ENCODE results near the gene TRPC4. TPM values are rescaled to one million over a fixed set of nuclear protein-coding genes. Genes with fewer than 3 reads are reported as not detected.

The TRPC4 gene
- total RNA-seq, 2 experiments from 2014 or later = not detected

DNA sequence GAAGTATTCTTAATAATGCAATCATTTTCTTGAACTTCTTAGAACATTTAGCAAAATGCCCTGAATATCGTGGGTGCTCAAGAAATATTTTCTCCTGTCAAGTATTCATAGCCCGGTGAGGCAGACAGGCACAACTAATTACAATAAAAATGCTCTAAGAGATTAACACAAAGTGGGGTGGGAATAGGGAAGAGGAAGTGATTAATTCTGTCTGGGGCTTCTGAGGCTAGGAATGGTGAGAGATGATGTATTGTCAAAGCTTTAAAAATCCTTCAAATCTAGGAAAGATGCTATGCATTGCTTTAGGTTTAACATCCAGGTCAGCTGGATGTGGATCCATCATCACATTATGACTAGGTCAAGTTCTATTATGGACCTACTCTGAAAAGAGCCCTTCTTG is 204.2 kb downstream of the TRPC4 start:
- TF ChIP-seq, protein P1, sequence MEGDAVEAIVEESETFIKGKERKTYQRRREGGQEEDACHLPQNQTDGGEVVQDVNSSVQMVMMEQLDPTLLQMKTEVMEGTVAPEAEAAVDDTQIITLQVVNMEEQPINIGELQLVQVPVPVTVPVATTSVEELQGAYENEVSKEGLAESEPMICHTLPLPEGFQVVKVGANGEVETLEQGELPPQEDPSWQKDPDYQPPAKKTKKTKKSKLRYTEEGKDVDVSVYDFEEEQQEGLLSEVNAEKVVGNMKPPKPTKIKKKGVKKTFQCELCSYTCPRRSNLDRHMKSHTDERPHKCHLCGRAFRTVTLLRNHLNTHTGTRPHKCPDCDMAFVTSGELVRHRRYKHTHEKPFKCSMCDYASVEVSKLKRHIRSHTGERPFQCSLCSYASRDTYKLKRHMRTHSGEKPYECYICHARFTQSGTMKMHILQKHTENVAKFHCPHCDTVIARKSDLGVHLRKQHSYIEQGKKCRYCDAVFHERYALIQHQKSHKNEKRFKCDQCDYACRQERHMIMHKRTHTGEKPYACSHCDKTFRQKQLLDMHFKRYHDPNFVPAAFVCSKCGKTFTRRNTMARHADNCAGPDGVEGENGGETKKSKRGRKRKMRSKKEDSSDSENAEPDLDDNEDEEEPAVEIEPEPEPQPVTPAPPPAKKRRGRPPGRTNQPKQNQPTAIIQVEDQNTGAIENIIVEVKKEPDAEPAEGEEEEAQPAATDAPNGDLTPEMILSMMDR (IDR thresholded peaks at IDR 0.05) = no peak
- POLR2A ChIA-PET = no interaction called here
- CTCF ChIA-PET = no interaction called here
- no peaks in the 10 kb centered on the region for H3K9me3 Mint-ChIP-seq
- ATAC-seq (no peak), DNase-seq (no peak)
- no peaks in the 10 kb centered on the region for H3K27me3 Mint-ChIP-seq
- no peak overlapping the region for H3K4me3 Mint-ChIP-seq
- intact Hi-C loops (cut with micrococcal nuclease) = no loop called here
- H3K27ac Mint-ChIP-seq = no peak overlapping the region
- no peaks in the 10 kb centered on the region for H3K4me1 Mint-ChIP-seq (ENCODE audit: low read depth)
- H3K36me3 Mint-ChIP-seq (ENCODE audit: low read depth) = no peaks in the 10 kb centered on the region

DNA sequence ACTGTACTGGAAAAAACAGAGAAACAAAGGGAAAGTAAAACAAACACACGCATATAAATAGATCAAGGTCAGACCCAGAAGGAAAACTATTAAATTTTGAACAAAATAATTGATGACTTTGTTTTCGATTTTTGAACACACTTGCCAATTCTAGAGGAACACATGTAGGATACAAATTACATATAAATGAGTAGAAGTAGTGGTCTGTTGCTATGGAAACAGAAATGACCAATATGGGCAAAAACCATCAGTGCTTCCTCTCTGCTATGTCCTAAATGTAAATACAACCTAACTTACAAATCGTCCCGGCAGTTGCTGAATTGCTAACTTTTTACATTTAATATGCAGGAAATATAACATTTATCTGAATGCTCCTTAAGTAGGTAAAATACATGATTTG is 205.8 kb downstream of the TRPC4 start:
- Mint-ChIP-seq H3K27me3 (no peaks in the 10 kb centered on the region), H3K4me1 (ENCODE audit: low read depth) (no peaks in the 10 kb centered on the region), H3K36me3 (ENCODE audit: low read depth) (no peaks in the 10 kb centered on the region), H3K9me3 (no peaks in the 10 kb centered on the region), H3K4me3 (no peak overlapping the region), H3K27ac (no peak overlapping the region)
- DNase-seq (no peak), ATAC-seq (no peak)
- ChIA-PET CTCF (no interaction called here), POLR2A (no interaction called here)
- TF ChIP-seq, protein P1 (IDR thresholded peaks at IDR 0.05) = no peak
- intact Hi-C loops (cut with micrococcal nuclease) = no loop called here

DNA sequence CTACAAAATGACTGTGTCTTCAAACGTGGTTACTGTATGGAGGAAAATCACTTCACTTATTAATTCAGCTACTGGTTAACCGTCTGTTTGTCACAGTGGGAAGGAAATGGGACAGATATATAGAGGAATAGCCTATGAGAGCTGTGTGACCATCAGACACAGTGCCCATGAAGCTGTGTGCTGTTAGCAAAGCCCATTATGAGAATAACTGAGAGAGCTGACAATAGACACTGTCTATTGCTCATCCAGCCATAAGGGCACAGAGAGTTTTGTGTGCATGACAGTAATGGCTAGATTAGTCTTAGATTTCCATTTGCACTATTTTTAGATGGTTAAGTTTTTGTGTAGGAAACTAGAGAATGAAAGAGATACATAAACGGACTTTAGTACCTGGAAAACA is 206.9 kb downstream of the TRPC4 start:
- intact Hi-C loops (cut with micrococcal nuclease) = no loop called here
- no peaks in the 10 kb centered on the region for H3K36me3 Mint-ChIP-seq (ENCODE audit: low read depth)
- no peaks in the 10 kb centered on the region for H3K9me3 Mint-ChIP-seq
- ChIA-PET POLR2A (interaction anchor here (0.7 kb wide), 1 partner anchor 881 kb away, joined by 3 read pairs; no protein-coding TSS in a partner anchor), CTCF (no interaction called here)
- H3K4me1 Mint-ChIP-seq (ENCODE audit: low read depth) = no peaks in the 10 kb centered on the region
- H3K27ac Mint-ChIP-seq = no peak overlapping the region
- ATAC-seq = no peak
- TF ChIP-seq, protein P1 (IDR thresholded peaks at IDR 0.05) = no peak
- H3K4me3 Mint-ChIP-seq = no peak overlapping the region
- no peaks in the 10 kb centered on the region for H3K27me3 Mint-ChIP-seq
- DNase-seq = no peak

DNA sequence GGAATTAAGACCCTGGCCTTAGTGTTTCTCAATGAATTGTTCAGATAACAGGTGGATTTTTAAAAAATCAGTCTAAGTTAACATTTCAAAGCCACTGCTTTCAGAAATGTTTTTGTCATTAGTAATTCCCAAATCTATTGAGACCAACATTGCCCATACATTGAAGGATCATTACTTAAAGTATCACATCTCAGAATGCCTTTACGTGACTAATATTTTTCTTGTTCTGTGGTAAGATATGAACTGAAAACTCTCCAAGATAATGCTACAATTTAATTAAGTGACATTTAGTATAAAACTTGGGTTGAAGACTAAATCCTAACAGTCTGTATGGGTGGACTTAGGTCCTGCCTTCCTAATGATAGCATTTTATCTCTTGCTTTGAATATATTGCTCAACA is 211.6 kb downstream of the TRPC4 start:
- Mint-ChIP-seq H3K27me3 (no peaks in the 10 kb centered on the region), H3K27ac (no peak overlapping the region), H3K4me1 (ENCODE audit: low read depth) (no peaks in the 10 kb centered on the region), H3K36me3 (ENCODE audit: low read depth) (no peaks in the 10 kb centered on the region), H3K4me3 (no peak overlapping the region), H3K9me3 (no peaks in the 10 kb centered on the region)
- CTCF ChIA-PET = no interaction called here
- intact Hi-C loops (cut with micrococcal nuclease) = no loop called here
- DNase-seq (no peak), ATAC-seq (no peak)
- TF ChIP-seq, protein P1 (IDR thresholded peaks at IDR 0.05) = no peak
- POLR2A ChIA-PET = no interaction called here

DNA sequence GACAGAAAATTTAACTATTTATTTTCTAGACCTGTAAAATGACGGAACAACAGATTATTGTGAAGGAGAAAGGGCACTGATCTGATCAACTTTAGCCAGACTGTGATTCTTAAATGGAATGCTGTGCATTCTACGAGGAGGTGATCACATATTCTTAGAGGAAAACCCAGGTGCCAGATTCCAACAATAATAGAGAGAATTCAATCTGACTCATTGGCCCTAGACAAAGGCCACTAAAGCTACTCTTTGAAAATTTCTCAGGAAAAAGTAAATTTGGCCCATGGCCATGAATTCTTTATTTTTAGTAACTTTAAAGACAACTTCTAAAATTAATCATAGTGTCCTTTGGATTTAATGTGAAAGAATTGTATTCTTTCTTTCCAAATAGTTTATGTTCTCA is 212.4 kb downstream of the TRPC4 start:
- no peaks in the 10 kb centered on the region for H3K4me1 Mint-ChIP-seq (ENCODE audit: low read depth)
- CTCF ChIA-PET = no interaction called here
- H3K4me3 Mint-ChIP-seq = no peak overlapping the region
- DNase-seq (no peak), ATAC-seq (no peak)
- POLR2A ChIA-PET = no interaction called here
- no peaks in the 10 kb centered on the region for H3K36me3 Mint-ChIP-seq (ENCODE audit: low read depth)
- TF ChIP-seq, protein P1 (IDR thresholded peaks at IDR 0.05) = no peak
- no peaks in the 10 kb centered on the region for H3K9me3 Mint-ChIP-seq
- no peaks in the 10 kb centered on the region for H3K27me3 Mint-ChIP-seq
- intact Hi-C loops (cut with micrococcal nuclease) = no loop called here
- H3K27ac Mint-ChIP-seq = no peak overlapping the region
